ENCODE measurements around the gene CTRB2.

Gene CTRB2

GRCh38 chr16:75198135-75198600 lies 8.8 kb downstream of the CTRB2 start:
- Histone ChIP-seq H3K4me3 (ENCODE audit: low read depth, low read length) (no peak overlapping the region), H3K4me1 (ENCODE audit: control insufficient read depth, insufficient read depth, low read length) (peaks cover 4% of the 10 kb centered on the region; the same call in 1 of the 2 replicates), H3K36me3 (ENCODE audit: control insufficient read depth, insufficient read depth, low read length) (no peaks in the 10 kb centered on the region), H3K9me3 (ENCODE audit: control insufficient read depth, insufficient read depth, low read depth, low read length) (no peaks in the 10 kb centered on the region), H3K27ac (ENCODE audit: low read depth, low read length) (no peak overlapping the region), H3K9ac (ENCODE audit: low read length) (no peak overlapping the region), H3K27me3 (ENCODE audit: control insufficient read depth, insufficient read depth, low read length) (no peaks in the 10 kb centered on the region)

DNA sequence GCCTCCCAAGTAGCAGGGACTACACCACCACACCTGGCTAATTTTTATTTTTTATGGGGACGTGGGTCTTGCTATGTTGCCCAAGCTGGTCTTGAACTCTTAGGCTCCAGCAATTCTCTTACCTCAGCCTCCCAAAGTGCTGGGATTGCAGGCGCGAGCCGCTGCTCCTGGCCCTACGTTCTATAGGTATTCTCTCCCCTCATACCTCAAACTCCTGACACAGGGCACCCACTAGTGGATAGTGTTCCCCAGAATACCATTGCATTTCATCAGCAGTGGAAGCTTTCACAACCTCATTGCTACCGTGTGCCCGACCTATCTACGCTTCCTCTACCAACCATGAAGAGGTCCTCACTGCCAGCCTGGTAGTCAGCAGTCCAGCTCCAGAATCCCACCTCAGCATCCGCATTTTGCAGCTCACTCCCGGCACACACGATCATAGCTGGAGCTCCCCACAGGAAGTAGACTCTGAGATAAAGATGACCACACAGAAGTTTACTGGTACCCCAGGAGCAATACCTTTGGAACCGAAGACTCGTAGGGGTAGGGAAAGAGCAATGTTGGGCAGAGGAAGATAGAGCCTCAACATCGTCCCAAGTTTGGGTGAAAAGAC lies 9.3 kb downstream of the CTRB2 start:
- no peak overlapping the region for H3K4me3 ChIP-seq (ENCODE audit: low read depth, low read length)

DNA sequence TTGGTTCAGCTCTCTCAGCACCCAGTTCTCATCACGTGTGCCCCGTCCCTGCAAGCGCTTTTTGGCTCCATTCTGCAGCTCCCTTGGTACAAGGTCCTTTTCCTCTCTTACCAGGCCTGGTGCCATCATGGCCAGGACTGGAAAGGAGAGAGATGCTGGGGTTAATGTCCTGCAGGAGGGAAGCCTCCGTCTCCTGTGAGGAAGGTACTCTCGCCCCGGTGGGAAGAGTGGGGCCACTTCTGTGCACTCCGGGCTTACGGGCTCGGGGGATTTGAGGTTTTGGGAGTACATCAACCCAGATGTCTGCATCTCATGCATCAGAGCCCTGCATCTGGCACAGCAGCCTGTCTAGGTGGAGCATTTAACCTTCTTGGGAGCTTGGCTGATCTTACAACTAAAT lies 10.1 kb downstream of the CTRB2 start:
- H3K36me3 ChIP-seq (ENCODE audit: control insufficient read depth, insufficient read depth, low read length) = no peaks in the 10 kb centered on the region
- H3K27me3 ChIP-seq (ENCODE audit: control insufficient read depth, insufficient read depth, low read length) = no peaks in the 10 kb centered on the region
- no peak overlapping the region for H3K4me3 ChIP-seq (ENCODE audit: low read depth, low read length)
- no peak overlapping the region for H3K27ac ChIP-seq (ENCODE audit: low read depth, low read length)
- peaks cover 4% of the 10 kb centered on the region; the same call in 1 of the 2 replicates for H3K4me1 ChIP-seq (ENCODE audit: control insufficient read depth, insufficient read depth, low read length)
- no peak overlapping the region for H3K9ac ChIP-seq (ENCODE audit: low read length)
- no peaks in the 10 kb centered on the region for H3K9me3 ChIP-seq (ENCODE audit: control insufficient read depth, insufficient read depth, low read depth, low read length)

More for the DNA sequence above, 9.3 kb downstream of the CTRB2 start:
- H3K27me3 ChIP-seq (ENCODE audit: control insufficient read depth, insufficient read depth, low read length) = no peaks in the 10 kb centered on the region
- no peak overlapping the region for H3K27ac ChIP-seq (ENCODE audit: low read depth, low read length)
- H3K9ac ChIP-seq (ENCODE audit: low read length) = no peak overlapping the region
- no peaks in the 10 kb centered on the region for H3K9me3 ChIP-seq (ENCODE audit: control insufficient read depth, insufficient read depth, low read depth, low read length)
- H3K4me1 ChIP-seq (ENCODE audit: control insufficient read depth, insufficient read depth, low read length) = peaks cover 4% of the 10 kb centered on the region; the same call in 1 of the 2 replicates
- no peaks in the 10 kb centered on the region for H3K36me3 ChIP-seq (ENCODE audit: control insufficient read depth, insufficient read depth, low read length)

DNA sequence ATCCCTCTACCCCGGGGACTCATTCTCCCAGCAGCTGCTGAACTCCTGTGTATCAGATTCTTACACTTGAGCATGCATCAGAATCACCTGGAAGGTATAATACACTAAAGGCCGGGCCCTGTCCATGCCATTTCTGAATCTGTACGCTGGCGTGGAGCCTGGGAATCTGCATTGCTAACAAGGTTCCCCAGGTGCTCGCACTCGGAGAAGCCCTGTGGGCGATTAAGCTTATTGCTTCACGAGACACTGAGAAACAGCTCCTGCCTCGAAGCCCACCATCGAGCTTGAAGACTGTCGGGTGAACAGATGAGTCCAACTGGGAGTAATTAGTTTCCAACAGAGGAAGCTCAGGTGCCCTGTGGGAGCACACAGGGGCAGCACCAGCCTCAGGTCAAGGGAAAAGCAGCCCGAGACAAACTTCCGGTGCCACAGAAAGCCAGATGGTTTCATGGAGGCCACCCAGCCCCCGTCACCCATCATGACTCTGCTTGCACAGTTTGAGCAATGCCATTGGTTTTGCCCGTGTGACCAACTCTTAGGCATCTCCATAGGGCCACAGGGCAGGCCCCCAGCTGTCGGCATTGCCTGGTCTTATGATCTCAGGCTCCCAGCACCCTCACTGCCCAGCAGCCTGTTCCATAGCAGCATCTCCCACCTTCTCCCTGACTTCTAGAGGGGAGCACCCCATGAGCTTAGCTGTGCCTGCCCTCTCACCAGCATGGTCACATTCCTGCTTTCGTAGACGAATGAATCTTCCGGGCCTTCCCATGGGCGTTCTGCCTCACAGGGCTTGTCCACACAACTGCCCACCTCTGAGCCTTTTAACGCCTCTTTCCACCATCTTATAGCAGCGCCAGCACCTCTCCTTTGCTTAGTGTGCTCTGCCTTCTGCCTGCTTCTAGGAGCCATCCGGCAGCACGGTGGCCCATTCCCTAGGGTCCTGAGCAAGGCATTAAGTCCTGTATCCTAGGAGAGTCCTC lies 10.9 kb downstream of the CTRB2 start:
- Histone ChIP-seq H3K4me1 (ENCODE audit: control insufficient read depth, insufficient read depth, low read length) (peaks cover 4% of the 10 kb centered on the region; the same call in 1 of the 2 replicates), H3K36me3 (ENCODE audit: control insufficient read depth, insufficient read depth, low read length) (no peaks in the 10 kb centered on the region), H3K9ac (ENCODE audit: low read length) (no peak overlapping the region), H3K4me3 (ENCODE audit: low read depth, low read length) (no peak overlapping the region), H3K27ac (ENCODE audit: low read depth, low read length) (no peak overlapping the region), H3K9me3 (ENCODE audit: control insufficient read depth, insufficient read depth, low read depth, low read length) (no peaks in the 10 kb centered on the region), H3K27me3 (ENCODE audit: control insufficient read depth, insufficient read depth, low read length) (no peaks in the 10 kb centered on the region)

- no peak overlapping the region for H3K4me3 ChIP-seq (ENCODE audit: low read depth, low read length)
- peaks cover 4% of the 10 kb centered on the region; the same call in 1 of the 2 replicates for H3K4me1 ChIP-seq (ENCODE audit: control insufficient read depth, insufficient read depth, low read length)
- H3K9ac ChIP-seq (ENCODE audit: low read length) = no peak overlapping the region
- no peaks in the 10 kb centered on the region for H3K9me3 ChIP-seq (ENCODE audit: control insufficient read depth, insufficient read depth, low read depth, low read length)
- no peak overlapping the region for H3K27ac ChIP-seq (ENCODE audit: low read depth, low read length)
- no peaks in the 10 kb centered on the region for H3K27me3 ChIP-seq (ENCODE audit: control insufficient read depth, insufficient read depth, low read length)
- H3K36me3 ChIP-seq (ENCODE audit: control insufficient read depth, insufficient read depth, low read length) = no peaks in the 10 kb centered on the region
Observed at GRCh38 chr16:75193730-75194444, 13.1 kb downstream of the CTRB2 start.

DNA sequence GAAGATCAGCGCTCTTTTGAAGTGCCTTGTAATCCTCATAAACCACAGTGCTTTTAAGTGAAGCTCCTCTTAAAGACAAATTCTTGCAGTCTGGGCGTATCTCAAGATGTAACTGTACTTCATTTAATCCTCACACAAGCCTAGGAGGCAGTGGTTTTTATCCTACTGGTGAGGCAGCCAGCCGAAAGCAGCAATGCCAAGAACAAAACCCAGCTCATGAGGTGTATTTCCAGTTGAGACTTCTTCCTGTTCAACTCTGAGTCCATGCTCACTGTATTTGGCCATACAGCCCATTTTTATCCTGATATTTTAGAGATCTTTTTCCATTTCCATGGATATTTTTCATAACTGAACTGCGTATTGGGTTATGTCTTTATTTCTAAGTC lies 13.7 kb downstream of the CTRB2 start:
- Histone ChIP-seq H3K9ac (ENCODE audit: low read length) (no peak overlapping the region), H3K4me3 (ENCODE audit: low read depth, low read length) (no peak overlapping the region)

DNA sequence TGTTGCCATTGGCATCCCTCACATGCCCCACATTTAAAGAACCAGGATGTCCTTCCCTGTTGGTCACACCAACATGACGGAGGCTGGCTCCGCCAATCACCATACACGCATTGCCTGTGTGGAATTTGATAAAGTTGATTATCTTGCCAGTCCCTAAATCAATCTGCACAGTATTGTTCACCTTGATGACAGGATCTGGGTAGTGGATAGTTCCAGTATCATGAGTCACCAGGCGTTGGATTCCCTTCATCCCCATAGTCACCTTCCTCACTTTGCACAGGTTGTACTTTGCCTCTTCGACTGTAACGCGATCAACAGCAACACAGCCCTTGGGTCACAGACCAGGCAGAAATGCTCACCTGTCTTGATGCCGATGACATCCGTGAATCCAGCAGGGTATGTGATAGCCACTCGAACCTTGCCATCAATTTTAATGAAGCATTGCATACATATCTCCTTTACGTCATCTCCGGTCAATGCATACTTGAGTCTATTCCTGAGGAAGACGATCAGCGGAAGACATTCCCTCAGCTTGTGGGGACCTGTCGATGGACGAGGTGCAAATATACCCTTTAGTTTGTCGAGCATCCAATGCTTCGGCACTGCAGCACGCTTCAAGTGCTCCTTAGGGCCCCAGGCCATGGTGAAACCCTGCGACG lies 14.2 kb downstream of the CTRB2 start:
- Histone ChIP-seq H3K27me3 (ENCODE audit: control insufficient read depth, insufficient read depth, low read length) (no peaks in the 10 kb centered on the region), H3K9me3 (ENCODE audit: control insufficient read depth, insufficient read depth, low read depth, low read length) (no peaks in the 10 kb centered on the region), H3K36me3 (ENCODE audit: control insufficient read depth, insufficient read depth, low read length) (no peaks in the 10 kb centered on the region), H3K9ac (ENCODE audit: low read length) (no peak overlapping the region), H3K4me1 (ENCODE audit: control insufficient read depth, insufficient read depth, low read length) (no peaks in the 10 kb centered on the region), H3K27ac (ENCODE audit: low read depth, low read length) (no peak overlapping the region), H3K4me3 (ENCODE audit: low read depth, low read length) (no peak overlapping the region)

More for the DNA sequence above, 13.7 kb downstream of the CTRB2 start:
- Histone ChIP-seq H3K9me3 (ENCODE audit: control insufficient read depth, insufficient read depth, low read depth, low read length) (no peaks in the 10 kb centered on the region), H3K27me3 (ENCODE audit: control insufficient read depth, insufficient read depth, low read length) (no peaks in the 10 kb centered on the region), H3K36me3 (ENCODE audit: control insufficient read depth, insufficient read depth, low read length) (no peaks in the 10 kb centered on the region), H3K4me1 (ENCODE audit: control insufficient read depth, insufficient read depth, low read length) (peaks cover 4% of the 10 kb centered on the region; the same call in 1 of the 2 replicates), H3K27ac (ENCODE audit: low read depth, low read length) (no peak overlapping the region)

DNA sequence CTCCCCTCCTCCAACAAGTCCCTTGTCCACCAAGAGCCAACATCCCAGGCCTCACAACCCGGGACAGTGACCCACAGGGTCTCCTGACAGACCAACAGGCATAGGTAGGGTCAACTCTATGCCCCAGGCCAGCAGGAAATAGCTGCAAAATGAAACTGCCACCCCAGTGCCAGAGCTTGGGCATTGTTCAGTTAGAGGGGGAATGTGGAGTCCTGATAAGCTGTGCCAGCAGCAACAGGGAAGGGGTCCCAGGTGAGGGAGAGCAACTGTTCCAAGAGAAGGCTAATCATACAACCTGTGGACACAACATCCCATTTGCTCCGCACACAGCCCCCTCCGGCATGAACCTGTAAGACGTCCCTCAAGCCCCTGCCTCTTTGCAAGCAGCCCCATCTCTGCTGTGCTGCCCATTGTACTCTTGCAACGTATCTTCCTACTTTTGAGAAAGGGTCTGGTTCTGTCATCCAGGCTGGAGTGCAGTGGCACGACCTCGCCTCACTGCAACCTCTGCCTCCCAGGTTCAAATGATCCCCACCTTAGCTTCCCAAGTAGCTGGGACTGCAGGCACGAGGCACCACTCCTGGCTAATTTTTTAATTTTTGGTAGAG lies 17.2 kb downstream of the CTRB2 start:
- no peak overlapping the region for H3K4me3 ChIP-seq (ENCODE audit: low read depth, low read length)
- H3K27ac ChIP-seq (ENCODE audit: low read depth, low read length) = no peak overlapping the region
- H3K9ac ChIP-seq (ENCODE audit: low read length) = no peak overlapping the region
- no peaks in the 10 kb centered on the region for H3K9me3 ChIP-seq (ENCODE audit: control insufficient read depth, insufficient read depth, low read depth, low read length)
- H3K27me3 ChIP-seq (ENCODE audit: control insufficient read depth, insufficient read depth, low read length) = no peaks in the 10 kb centered on the region
- no peaks in the 10 kb centered on the region for H3K36me3 ChIP-seq (ENCODE audit: control insufficient read depth, insufficient read depth, low read length)
- no peaks in the 10 kb centered on the region for H3K4me1 ChIP-seq (ENCODE audit: control insufficient read depth, insufficient read depth, low read length)

DNA sequence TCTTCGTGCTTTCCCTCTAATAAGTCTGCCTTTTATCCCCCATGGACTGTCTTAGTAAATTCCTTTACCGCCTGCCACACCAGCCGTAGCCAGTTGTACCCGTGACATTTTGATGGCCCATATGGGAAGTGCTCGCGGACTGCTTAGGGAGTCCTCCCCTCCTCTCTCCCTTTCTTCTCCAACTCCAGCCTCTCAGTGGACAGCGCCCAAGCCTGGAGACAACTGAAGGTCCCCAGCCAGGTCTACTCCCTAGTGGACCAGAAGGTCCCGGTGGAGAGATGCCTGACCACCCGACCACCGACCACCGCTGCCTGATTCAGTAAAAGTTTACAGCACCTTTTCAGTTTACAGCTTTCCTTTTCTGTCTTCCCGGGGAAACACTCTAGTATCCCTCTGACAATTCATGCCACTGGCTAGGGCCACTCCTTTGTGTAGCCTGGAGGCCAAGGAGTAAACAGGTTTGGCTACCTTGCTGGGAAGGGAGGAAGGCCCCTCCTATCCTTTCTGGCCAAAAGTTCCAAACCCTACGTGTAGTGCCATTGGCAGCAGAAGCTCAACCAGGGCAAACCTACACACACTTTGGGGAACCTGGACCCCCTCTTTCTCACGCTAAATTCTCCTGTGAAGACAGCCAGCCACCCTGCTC lies 18.0 kb downstream of the CTRB2 start:
- H3K27me3 ChIP-seq (ENCODE audit: control insufficient read depth, insufficient read depth, low read length) = no peaks in the 10 kb centered on the region
- no peaks in the 10 kb centered on the region for H3K9me3 ChIP-seq (ENCODE audit: control insufficient read depth, insufficient read depth, low read depth, low read length)

GRCh38 chr16:75181630-75182029 lies 25.3 kb downstream of the CTRB2 start:
- no peak overlapping the region for H3K27ac ChIP-seq (ENCODE audit: low read depth, low read length)
- H3K4me3 ChIP-seq (ENCODE audit: low read depth, low read length) = no peak overlapping the region
- H3K36me3 ChIP-seq (ENCODE audit: control insufficient read depth, insufficient read depth, low read length) = no peaks in the 10 kb centered on the region
- H3K4me1 ChIP-seq (ENCODE audit: control insufficient read depth, insufficient read depth, low read length) = no peaks in the 10 kb centered on the region
- no peaks in the 10 kb centered on the region for H3K27me3 ChIP-seq (ENCODE audit: control insufficient read depth, insufficient read depth, low read length)
- H3K9ac ChIP-seq (ENCODE audit: low read length) = no peak overlapping the region
- H3K9me3 ChIP-seq (ENCODE audit: control insufficient read depth, insufficient read depth, low read depth, low read length) = peaks cover 13% of the 10 kb centered on the region; the same call in 1 of the 2 replicates

More for the DNA sequence above, 18.0 kb downstream of the CTRB2 start:
- H3K4me1 ChIP-seq (ENCODE audit: control insufficient read depth, insufficient read depth, low read length) = no peaks in the 10 kb centered on the region
- no peak overlapping the region for H3K4me3 ChIP-seq (ENCODE audit: low read depth, low read length)
- no peaks in the 10 kb centered on the region for H3K36me3 ChIP-seq (ENCODE audit: control insufficient read depth, insufficient read depth, low read length)
- H3K27ac ChIP-seq (ENCODE audit: low read depth, low read length) = no peak overlapping the region
- no peak overlapping the region for H3K9ac ChIP-seq (ENCODE audit: low read length)

Data from HUES6 (cell line).